Measurements from ENCODE around the gene POLR3A.
A peak's percentile ranks its signal among the peaks of the same experiment; 100 is the strongest.

The POLR3A gene

GRCh38 chr10:77940627-77941026, 88.7 kb downstream of the POLR3A start:
- no peak for DNase-seq

GRCh38 chr10:77940225-77940624, 89.1 kb downstream of the POLR3A start:
- DNase-seq, result no peak

DNA sequence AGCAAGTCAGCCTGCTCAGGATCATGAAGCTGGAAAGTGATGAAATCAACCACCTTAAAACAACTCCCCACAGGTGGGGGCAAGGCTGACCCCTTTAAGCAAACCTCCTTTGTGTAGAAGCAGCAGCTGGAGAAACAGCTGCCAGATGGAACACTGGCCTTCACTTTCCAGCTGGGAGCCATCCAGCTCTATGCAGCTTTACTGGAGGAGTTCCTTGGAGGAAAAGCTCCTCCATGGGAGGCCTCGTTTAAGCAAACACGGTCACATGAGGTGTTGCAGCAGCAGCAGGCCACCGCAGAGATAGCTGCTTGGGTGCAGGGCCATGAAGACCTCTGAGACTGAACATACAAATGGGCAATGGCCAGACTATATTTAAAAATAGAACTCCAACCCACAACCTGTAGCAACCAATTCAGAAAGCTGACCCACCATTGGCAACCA, 89.7 kb downstream of the POLR3A start:
- DNase-seq, result peak; percentile 1

GRCh38 chr10:77936697-77937567, 92.4 kb downstream of the POLR3A start:
- no peak for DNase-seq

DNA sequence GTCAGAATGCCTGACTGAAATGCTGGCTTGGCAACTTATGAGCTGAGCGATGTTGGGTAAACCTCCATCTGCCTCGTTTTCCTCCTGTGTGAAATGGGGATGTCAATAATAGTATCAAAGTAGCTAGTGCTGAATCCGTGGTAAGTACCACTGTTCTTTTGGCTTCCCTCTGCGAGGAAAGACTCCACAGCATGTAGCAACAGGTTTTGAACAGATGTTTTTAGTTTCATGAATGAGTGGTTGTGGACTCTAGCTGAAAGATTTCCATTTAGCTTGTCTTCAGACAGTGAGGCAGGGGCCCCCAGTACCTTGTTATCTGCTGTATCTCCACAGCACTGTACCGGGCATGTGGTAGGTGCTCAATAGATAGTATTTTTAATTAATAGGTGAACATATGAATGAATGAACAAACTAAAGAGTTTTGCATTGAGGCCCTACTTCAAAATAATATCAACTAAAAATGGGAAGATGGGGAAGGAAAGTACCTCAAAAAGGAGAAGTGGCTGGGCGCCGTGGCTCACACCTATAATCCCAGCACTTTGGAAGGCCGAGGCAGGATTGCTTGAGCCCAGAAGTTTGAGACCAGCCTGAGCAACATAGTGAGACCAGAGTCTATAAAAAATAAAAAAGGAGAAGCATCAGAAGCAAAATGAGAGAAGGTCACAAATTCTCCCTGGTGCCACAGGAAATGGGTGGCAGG, 97.1 kb downstream of the POLR3A start:
- no peak for DNase-seq

DNA sequence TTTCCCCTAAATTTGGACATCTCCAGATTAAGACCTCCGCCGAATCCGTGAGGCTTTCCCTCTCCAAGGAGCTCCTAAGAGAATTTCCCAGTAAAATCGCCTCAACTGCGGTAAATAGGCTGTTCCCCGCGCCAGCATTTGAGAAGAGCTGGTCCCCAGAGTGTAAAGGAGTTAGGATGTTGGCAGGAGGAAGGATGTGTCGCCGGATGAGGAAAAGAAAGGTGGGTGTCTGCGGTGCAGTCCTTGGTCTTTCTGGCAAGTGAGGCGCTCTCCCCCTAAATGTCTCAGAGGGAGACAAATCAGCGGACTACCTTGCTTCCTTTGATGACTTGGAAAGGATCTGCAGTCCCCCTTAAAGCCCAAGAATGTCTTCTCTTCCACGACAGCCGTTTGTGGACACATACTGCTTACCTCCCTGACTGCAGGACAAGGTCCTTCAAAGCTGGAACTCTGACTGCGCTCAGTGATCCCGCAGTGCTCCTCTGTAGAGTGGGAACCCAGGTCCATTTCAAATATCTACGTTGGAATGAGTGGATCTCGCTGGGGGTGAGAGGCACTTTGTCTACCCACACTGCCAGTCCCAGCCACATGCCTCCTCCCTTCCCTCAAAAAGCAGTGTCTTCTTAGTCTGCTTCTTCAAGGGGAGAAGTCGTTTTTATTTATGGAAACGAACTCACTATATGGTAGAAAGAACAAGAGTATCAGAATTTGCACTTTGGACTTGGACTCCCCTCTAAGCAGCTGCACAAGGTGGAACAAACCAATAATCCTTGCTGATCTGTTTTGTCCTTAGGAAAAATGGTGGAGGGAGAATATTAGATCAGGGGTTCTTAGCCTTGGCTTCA, 101.7 kb downstream of the POLR3A start:
- no peak for DNase-seq

- no peak for DNase-seq
Measured at GRCh38 chr10:77926566-77927401, 102.5 kb downstream of the POLR3A start, which contains the start of gene DLG5. Gene DLG5 (minus strand): TSS chr10:77926755. CDS start chr10:77926520, 235 bp downstream.

GRCh38 chr10:77925795-77926565, 103.3 kb downstream of the POLR3A start:
- peak; percentile 3 for DNase-seq

- DNase-seq, result no peak
Measured at GRCh38 chr10:77925410-77925794, 103.9 kb downstream of the POLR3A start.

- no peak for DNase-seq
Measured at GRCh38 chr10:77922566-77923179, 106.6 kb downstream of the POLR3A start.

DNA sequence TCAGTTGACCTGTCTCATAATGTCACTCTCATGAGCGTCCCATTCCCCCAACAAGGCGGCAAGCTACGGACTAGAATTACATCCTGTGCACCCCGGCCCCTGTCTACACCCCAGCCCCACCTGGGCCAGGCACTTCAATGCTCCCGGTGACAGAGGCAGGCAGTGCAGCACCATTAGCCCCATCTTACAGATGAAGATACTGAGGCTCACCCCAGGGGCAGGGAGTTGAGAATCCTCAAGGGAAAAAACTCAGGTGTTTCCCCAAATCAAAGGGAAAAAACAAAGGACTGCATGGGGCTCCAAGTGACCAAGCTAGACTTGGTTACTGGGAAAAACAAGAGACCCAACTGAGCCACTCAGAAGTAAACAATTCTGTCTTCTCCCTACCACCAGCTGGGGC, 107.3 kb downstream of the POLR3A start:
- DNase-seq, result no peak

- DNase-seq, result no peak
Measured at GRCh38 chr10:77921395-77921794, 107.9 kb downstream of the POLR3A start.

DNA sequence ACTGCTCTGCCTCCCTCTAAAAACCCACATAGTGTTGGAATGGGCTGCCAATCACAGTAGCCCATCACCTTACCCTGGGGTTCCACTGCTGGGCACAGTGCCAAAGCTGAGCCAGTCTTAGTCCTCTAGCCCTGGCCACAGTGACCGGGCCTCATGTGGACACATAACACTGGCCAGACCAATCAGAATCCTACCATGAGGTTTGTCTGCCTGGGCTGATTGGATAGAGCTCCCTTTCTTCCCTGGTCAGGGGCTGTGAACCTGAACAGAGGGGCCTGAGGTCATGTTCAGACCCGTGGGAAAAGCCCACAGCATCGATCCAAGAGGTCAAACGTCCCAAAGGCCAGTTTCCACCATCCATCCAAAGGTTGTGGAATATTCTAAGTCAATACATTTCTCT, 108.8 kb downstream of the POLR3A start:
- no peak for DNase-seq

GRCh38 chr10:77919713-77920108, 109.6 kb downstream of the POLR3A start:
- DNase-seq, result no peak
